NCI-H2081 (cell line): ENCODE results near the gene PFKP.

ENCODE experiments used
- DNase-seq, 2 experiments: peaks; one replicate each; lab custom pipeline; 2025; lab: John Stamatoyannopoulos, UW

Gene PFKP

GRCh38 chr10:3116508-3117100 is 49.3 kb downstream of the PFKP start:
- no peak for DNase-seq

DNA sequence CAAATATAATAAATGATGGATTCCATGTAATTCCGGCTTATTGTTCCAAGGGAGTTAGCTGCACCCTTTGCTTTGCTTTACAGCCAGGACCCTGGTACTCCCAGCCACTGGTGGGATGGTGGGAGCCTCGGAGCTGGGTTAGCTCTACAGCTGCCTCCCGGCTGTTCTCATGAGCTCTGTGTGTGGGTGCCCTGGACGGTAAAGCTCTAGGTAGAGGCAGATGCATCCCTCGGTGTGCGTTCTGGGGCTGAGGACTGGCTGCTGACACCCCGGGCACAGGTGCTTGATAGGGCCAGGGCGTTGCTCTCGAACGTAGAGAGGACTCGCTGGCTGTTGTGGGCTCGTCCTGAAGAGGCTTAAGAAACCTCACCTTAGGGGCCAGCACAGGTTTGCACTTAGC is 50.1 kb downstream of the PFKP start:
- no peak for DNase-seq

DNA sequence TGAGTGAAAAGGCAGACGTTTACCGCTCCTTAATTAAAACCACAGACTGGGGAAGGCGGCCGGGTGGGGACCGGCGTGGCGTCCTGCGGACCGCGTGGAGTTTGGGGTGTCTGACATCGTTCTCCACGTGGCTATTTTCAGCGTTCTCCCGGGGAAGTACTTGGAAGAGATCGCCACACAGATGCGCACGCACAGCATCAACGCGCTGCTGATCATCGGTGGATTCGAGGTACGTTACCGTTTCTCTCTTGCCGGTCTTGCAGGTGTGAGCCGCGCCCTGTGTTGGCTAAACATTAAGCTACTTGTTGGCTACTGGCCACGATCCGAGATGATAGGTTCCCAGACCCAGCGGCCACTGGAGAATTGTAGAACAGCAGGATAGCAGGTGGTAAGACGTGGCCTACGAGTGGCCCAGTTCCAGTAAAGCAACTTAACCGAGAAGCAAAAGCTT is 51.3 kb downstream of the PFKP start:
- no peak for DNase-seq

DNA sequence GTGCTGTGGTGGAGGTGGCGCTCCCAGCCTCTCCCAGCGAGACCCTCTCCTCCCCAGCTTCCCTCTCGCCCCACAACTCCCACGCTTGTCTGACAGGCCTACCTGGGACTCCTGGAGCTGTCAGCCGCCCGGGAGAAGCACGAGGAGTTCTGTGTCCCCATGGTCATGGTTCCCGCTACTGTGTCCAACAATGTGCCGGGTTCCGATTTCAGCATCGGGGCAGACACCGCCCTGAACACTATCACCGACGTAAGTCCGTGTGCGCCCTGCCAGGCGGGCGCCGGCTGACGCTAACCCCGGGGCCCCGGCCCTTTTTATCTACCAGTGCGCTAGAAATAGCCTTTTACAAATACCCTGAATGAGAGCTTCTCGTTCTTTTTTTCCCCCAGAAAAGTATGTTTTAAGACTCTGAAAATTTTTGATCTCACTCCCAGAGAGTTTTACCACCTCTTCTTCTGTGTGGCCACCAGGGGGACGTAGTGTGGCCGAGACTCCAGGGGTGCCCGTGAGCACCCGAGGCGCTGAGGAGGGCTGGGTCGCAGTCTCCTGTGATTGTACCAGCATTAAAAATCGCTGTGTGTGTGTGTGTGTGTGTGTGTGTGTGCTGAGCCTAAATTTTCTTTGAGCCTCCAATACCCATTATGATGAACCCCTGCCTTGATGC is 52.6 kb downstream of the PFKP start:
- no peak for DNase-seq

DNA sequence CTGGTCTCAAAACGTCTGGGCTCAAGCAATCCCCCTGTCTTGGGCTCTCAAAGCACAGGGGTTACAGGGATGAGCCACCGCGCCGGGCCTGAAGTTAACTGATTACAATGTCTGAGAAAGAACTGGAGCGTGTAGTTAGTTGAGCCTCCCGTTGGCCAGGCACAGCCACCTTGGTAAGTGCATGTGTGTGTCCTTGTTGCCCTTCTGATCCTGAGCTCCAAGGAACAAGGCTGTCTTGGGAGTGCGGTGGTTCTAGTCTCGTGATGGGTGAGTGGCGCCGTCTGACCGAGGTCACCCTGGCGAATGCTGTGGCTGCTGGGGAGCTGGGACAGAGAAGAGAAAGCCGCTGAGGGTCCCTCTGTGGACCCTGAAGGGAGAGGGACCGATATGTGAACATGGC is 54.7 kb downstream of the PFKP start:
- no peak for DNase-seq

GRCh38 chr10:3122486-3123205 is 55.3 kb downstream of the PFKP start:
- DNase-seq, result no peak

DNA sequence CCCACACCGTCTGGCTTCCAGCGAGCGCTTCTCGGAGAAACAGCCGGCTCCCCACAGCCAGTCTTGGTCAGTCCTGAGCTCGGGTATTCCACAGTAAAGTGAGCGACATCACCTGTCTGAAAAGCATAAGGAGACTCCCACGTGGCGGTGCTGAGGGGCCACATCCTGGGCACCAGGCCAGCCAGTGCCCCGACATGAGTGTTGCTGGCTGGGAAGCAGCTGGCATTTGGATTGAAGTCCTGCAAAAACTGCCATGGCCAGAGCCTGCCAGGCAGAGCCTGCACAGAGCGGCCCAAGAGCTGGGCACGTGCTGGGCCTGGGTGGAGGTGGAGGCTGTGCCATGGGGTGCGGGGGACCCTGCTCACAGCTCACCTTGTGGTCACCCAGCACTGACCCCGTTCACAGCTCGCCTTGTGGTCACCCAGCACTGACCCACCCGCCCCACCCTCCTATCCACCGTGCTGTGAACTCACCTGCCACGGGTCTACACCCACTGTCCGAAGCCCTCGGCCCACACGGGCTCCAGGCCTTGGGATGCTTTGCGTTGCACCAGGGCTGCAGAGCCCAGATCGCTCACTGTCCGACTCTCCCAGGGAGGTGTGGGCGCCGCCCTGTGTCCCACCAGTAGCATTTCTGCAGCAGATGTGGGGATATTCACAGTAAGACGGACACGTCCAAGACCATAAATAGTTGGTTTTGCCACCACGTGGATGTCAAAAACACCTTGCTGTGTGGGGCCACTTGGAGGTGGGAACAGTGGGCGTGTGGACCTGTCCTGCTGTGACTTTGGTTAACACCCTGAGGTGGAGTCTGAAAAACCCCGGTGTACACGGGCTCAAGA is 56.4 kb downstream of the PFKP start:
- no peak for DNase-seq

- no peak for DNase-seq
These were observed 57.2 kb downstream of the PFKP start for GRCh38 chr10:3124412-3125175.

DNA sequence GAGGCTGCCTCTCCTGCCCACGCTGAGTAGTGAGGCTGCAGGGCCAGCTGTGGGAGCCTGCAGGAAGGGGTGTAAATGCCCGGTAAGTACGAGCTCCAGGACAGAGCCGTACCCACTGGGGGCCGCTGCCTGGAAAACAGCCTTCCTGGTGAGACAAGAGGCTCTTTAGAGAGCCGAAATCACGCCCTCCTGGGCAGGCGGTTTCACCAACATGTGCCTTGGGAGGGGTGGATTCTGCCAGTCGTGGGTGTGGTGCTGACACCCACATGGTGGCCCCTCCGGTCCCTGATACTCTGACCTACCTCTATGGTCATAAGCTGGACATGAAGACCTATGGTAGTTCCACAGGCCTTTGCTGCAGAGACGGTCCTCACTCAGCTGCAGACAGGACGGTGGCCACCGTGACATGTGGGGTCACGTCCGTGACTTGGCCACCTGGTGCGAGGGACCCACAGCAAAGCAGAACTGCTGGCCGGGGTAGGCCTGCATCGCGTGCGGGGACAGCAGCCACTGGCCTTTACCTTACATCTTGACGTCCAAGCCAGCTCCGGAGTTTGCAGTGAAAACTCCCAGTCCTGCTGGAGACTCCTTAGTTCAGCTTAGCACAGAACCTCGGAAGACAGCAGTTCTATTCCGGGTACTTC is 58.3 kb downstream of the PFKP start:
- DNase-seq, result peak in 1 of 2 experiments; percentile 3

GRCh38 chr10:3126249-3126648 is 58.9 kb downstream of the PFKP start:
- DNase-seq, result no peak

- DNase-seq, result peak; percentile 87 to 96
These were observed 59.5 kb downstream of the PFKP start for GRCh38 chr10:3126741-3127346.

- no peak for DNase-seq
These were observed 60.6 kb downstream of the PFKP start for GRCh38 chr10:3127921-3128320.

GRCh38 chr10:3128379-3129130 is 61.2 kb downstream of the PFKP start:
- no peak for DNase-seq

- DNase-seq, result no peak
These were observed 62.4 kb downstream of the PFKP start for GRCh38 chr10:3129581-3130340.

DNA sequence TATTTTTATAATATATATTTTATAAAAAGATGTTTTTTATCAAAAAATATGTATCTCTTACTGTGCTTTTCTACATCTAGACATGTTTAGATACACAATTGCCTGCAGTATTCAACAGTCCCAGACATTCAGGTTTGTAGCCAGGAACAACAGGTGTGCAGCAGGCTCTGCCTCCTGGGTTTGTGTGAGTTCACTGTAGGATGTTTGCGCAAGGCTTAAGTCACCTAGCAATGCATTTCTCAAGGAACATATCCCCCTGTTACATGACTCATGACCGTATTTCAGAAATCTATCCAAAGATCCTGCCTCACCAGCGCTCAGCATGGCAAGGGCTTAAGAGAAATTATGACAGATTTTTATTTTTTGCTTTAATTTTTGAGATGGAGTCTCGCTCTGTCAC is 63.8 kb downstream of the PFKP start:
- DNase-seq, result peak in 1 of 2 experiments; percentile 53

DNA sequence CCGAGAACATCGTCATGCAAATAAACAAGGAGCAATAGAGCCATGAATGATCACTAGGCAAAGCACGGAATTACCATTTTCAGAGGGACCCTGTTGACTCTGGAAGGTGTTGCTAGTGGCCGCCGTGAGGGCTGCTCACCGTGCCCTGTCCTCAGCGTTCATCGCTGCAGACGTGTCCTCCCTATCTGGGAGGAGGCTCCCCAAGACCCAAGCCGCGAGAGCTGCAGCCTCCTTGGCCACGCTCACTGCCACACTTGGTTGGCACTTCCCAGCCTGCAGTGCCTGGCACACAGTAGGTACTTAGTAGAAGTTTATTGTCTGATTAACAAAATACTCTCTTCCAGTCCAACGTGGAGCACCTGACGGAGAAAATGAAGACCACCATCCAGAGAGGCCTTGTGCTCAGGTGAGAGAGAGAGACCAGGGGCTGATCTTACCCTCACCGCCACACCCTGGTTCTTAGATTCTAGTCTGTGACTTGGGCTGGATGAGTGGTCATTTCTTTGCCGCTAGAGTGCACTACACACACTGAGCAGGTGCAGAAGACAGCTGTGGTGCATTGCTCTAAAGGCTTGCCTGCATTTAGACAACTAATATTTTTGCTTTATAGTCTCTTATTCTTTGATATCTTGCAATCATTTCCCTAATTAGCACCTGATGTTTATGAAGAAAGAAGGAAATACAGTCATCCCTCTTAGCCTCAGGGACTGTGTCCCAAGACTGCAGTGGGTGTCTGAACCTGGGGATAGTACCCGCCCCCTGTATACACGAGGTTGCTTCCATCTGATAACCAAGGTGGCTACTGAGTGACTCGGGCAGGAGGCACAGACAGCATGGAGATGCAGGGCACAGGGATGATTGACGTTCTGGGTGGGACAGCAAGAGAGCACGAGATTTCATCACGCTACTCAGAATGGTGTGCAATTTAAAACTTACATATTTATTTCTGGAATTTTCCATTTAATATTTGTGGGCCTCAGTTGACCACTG is 65.0 kb downstream of the PFKP start:
- DNase-seq, result no peak

GRCh38 chr10:3133948-3134347 is 66.6 kb downstream of the PFKP start:
- no peak for DNase-seq

DNA sequence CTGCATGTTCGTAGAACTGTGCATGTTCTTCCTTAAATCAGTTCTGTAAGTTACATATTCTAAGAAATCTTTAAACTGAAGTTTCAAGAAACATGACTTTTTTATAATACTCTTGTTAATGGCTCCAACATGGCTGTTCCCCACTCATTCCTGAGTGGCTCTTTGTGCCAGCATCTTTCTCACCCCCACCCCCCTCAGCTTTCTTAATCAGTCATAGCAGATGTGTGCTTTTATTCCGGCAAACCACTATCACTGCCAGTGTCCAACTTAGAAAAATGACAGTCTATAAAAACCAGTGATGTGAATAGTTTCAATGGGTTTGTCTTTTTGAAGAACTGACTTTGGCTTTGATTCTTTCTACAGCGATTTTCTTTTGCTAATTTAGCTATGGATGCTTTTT is 67.7 kb downstream of the PFKP start:
- peak in 1 of 2 experiments; percentile 1 for DNase-seq
